K562 (cell line): ENCODE data around the gene NDUFV3. TPM values are rescaled to one million over a fixed set of nuclear protein-coding genes. Genes with fewer than 3 reads are reported as not detected.

ENCODE experiments used
- BCOR ChIP-seq: fragments of 450-650 bp; IDR thresholded peaks from 2 replicates; pipeline ENCODE4 v1.6.1; 2016
- BRD4 ChIP-seq: fragments of 200-600 bp; sonication (generic); IDR thresholded peaks from 2 replicates; pipeline ENCODE4 v1.6.1; 2017; ENCODE audit warnings: inconsistent platforms
- CBX1 ChIP-seq: sonication (generic); IDR thresholded peaks from 2 replicates; pipeline ENCODE4 v1.6.1; 2016; ENCODE audit warnings: antibody characterized with exemption, low read depth, mild to moderate bottlenecking
- FOXA1 ChIP-seq: fragments of 450-650 bp; IDR thresholded peaks from 2 replicates; pipeline ENCODE4 v1.6.1; 2016; ENCODE audit warnings: mild to moderate bottlenecking, borderline replicate concordance
- GTF2F1 ChIP-seq: IDR thresholded peaks from 2 replicates; pipeline ENCODE4 v1.6.1; 2011; ENCODE audit warnings: low read depth, low read length, improper control_type of control experiment
- HMGN3 ChIP-seq: IDR thresholded peaks from 2 replicates; pipeline ENCODE4 v1.6.1; 2011; ENCODE audit warnings: borderline replicate concordance, low read depth, mild to moderate bottlenecking, mixed read lengths, low read length; ENCODE audit not compliant: insufficient read length; ENCODE audit errors: extremely low read depth
- JUND ChIP-seq, 2 experiments: IDR thresholded peaks; 2 replicates in 1 of 2; 3 replicates in 1 of 2; pipeline ENCODE4 v1.6.1; 2011; ENCODE audit warnings: borderline replicate concordance in 2 of 2, low read depth in 2 of 2, low read length in 2 of 2, improper control_type of control experiment in 1 of 2, missing biosample characterization in 1 of 2, missing genetic modification characterization in 1 of 2, missing genetic modification reagents in 1 of 2
- KAT8 ChIP-seq: fragments of 450-650 bp; IDR thresholded peaks from 2 replicates; pipeline ENCODE4 v1.6.1; 2016; ENCODE audit warnings: low read depth, mild to moderate bottlenecking
- KHSRP ChIP-seq: fragments of 450-650 bp; IDR thresholded peaks from 2 replicates; pipeline ENCODE4 v1.6.1; 2017
- MYC ChIP-seq, 2 experiments: fragments of 250-450 bp in 1 of 2; sonication (Bioruptor Pico) in 1 of 2; IDR thresholded peaks; 2 replicates each; pipeline versions ENCODE4 v1.5.1 to v1.6.1; 2012 to 2021; ENCODE audit warnings: low read depth in 2 of 2, borderline replicate concordance in 1 of 2, improper control_type of control experiment in 1 of 2, low read length in 1 of 2, mild to moderate bottlenecking in 1 of 2, moderate library complexity in 1 of 2
- POLR3A ChIP-seq: IDR thresholded peaks from 2 replicates; pipeline ENCODE4 v1.6.1; 2011; ENCODE audit warnings: borderline replicate concordance, mild to moderate bottlenecking, moderate library complexity; ENCODE audit not compliant: insufficient read length, insufficient read depth; ENCODE audit errors: extremely low read depth
- RFX7 ChIP-seq: fragments of 250-450 bp; sonication (Bioruptor Pico); IDR thresholded peaks from 2 replicates; pipeline ENCODE4 v1.5.1; 2021; ENCODE audit warnings: mild to moderate bottlenecking
- SP1 ChIP-seq: sonication (generic); formaldehyde crosslinking; IDR thresholded peaks from 2 replicates; pipeline ENCODE4 v1.8.1; 2022; ENCODE audit warnings: mild to moderate bottlenecking, missing genetic modification reagents
- ZNF12 ChIP-seq: sonication (generic); formaldehyde crosslinking; IDR thresholded peaks from 2 replicates; pipeline ENCODE4 v1.4.0; 2020; ENCODE audit warnings: mild to moderate bottlenecking, missing genetic modification reagents
- polyA plus RNA-seq, 8 experiments: library from polyadenylated mRNA; depleted of rRNA in 4 of 8; stranded (reverse) in 5 of 8; unstranded in 3 of 8; fragments of >200 nt; fragmentation: Nextera tagmentation in 2 of 8; fragmentation: Illumina TruSeq in 1 of 8; extraction: Ambion mirVana in 2 of 8; extraction: Trizol in 1 of 8; gene quantifications; 2 replicates each; pipeline versions ENCODE4 v1.2.1 to v1.2.3, GENCODE V29; 2011 to 2014; ENCODE audit warnings: inconsistent platforms in 1 of 8, missing spikeins in 1 of 8
- total RNA-seq, 7 experiments: library from RNA; depleted of rRNA in 6 of 7; stranded (reverse); fragments of >200 nt in 6 of 7; fragmentation: Illumina TruSeq in 2 of 7; extraction: Trizol in 2 of 7; gene quantifications; 2 replicates each; pipeline versions ENCODE4 v1.2.1 to v1.2.3, GENCODE V29; 2011 to 2021; ENCODE audit warnings: low replicate concordance in 1 of 7
- TF ChIP-seq, protein P1 (sequence below): fragments of 250-450 bp; sonication (Bioruptor Pico); IDR thresholded peaks from 2 replicates; pipeline ENCODE4 v1.4.0; 2020; ENCODE audit warnings: mild to moderate bottlenecking, moderate library complexity
- TF ChIP-seq, protein P2 (sequence below): fragments of 450-650 bp; conservative IDR thresholded peaks from 2 replicates; pipeline ENCODE4 v1.6.1; 2016; ENCODE audit warnings: missing genetic modification characterization, low read depth, mild to moderate bottlenecking, missing compliant biosample characterization, moderate library complexity
- TF ChIP-seq, protein P3 (sequence below), 3 experiments: fragments of 200-800 bp in 1 of 3; sonication (Bioruptor generic) in 1 of 3; sonication (generic) in 1 of 3; formaldehyde crosslinking in 1 of 3; IDR thresholded peaks; 2 replicates each; pipeline versions ENCODE4 v1.6.1 to v1.8.0; 2016 to 2022; ENCODE audit warnings: mild to moderate bottlenecking in 2 of 3, missing compliant biosample characterization in 2 of 3, missing genetic modification characterization in 2 of 3, missing genetic modification reagents in 1 of 3
- TF ChIP-seq, protein P4 (sequence below): fragments of 450-650 bp; IDR thresholded peaks from 2 replicates; pipeline ENCODE4 v1.6.1; 2016; ENCODE audit warnings: mild to moderate bottlenecking

Gene NDUFV3
- total and polyA plus RNA-seq, 9 of the 15 experiments (the other 6 are each of a cell fraction or from before 2014, with no cell fraction given): 19.1 to 87.8 (median 74.3) TPM

DNA sequence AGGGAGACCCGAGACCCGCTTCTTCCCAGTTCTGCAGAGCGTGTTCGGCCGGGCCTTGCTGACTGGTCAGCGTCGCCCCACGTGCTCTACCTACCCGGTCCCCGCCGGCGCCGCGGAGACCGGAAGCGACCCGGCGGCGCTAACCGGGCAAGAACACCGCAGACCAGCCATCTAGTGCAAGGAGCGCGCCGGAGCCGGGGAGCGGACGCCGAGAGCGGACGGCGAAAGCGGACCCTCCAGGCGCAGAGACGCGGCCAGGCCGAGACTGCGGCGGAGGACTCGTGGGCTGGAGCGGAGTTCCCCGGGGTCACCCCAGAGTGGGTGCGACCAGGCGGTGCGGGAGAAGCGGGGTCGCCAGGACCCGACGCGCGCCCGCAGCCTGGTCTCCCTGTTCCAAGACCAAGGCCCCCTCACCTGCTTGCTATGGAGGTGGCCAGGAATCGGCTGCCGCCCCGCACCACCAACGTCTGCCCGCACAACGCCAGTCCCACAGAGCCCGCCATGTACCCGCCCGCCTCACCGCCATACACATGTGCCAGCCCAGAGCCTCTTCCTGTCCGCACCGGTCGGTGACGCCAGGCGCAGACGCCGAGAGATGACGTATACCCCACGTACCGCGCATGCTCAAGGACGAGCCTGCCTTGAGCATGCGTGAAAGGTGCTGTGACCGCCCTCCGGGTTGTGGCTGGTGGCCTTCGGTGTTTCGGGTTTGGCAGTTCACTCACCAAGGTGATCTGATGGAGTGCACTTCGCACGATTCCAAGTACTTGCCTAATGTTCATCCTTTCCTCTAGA, 13.9 kb upstream of the NDUFV3 start, which contains the start of gene WDR4 (continued):
- TF ChIP-seq, protein P1, sequence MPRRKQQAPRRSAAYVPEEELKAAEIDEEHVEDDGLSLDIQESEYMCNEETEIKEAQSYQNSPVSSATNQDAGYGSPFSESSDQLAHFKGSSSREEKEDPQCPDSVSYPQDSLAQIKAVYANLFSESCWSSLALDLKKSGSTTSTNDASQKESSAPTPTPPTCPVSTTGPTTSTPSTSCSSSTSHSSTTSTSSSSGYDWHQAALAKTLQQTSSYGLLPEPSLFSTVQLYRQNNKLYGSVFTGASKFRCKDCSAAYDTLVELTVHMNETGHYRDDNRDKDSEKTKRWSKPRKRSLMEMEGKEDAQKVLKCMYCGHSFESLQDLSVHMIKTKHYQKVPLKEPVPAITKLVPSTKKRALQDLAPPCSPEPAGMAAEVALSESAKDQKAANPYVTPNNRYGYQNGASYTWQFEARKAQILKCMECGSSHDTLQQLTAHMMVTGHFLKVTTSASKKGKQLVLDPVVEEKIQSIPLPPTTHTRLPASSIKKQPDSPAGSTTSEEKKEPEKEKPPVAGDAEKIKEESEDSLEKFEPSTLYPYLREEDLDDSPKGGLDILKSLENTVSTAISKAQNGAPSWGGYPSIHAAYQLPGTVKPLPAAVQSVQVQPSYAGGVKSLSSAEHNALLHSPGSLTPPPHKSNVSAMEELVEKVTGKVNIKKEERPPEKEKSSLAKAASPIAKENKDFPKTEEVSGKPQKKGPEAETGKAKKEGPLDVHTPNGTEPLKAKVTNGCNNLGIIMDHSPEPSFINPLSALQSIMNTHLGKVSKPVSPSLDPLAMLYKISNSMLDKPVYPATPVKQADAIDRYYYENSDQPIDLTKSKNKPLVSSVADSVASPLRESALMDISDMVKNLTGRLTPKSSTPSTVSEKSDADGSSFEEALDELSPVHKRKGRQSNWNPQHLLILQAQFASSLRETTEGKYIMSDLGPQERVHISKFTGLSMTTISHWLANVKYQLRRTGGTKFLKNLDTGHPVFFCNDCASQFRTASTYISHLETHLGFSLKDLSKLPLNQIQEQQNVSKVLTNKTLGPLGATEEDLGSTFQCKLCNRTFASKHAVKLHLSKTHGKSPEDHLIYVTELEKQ (CRISPR knock-in tag): no peak
- TF ChIP-seq GTF2F1 (peak; percentile 91), JUND (IDR thresholded peaks at IDR 0.05; ENCODE audit: borderline replicate concordance, low read depth, low read length) (peak; percentile 93), JUND (tag; IDR thresholded peaks at IDR 0.05; ENCODE audit: borderline replicate concordance, low read depth, low read length) (peak; percentile 81; the same call in 2 of the 3 replicates), SP1 (peak; percentile 62; the same call in 1 of the 2 replicates), BRD4 (peak; percentile 81), CBX1 (peak; percentile 38; the same call in 1 of the 2 replicates), KAT8 (no peak), POLR3A (no peak), ZNF12 (CRISPR knock-in tag) (peak; percentile 58; the same call in 1 of the 2 replicates), BCOR (no peak), MYC (IDR thresholded peaks at IDR 0.05; ENCODE audit: low read depth, low read length) (peak; percentile 99), MYC (CRISPR knock-in tag; IDR thresholded peaks at IDR 0.05; ENCODE audit: borderline replicate concordance, low read depth) (peak; percentile 99; the same call in 1 of the 2 replicates), RFX7 (no peak), KHSRP (peak; percentile 92), HMGN3 (peak; percentile 75), FOXA1 (no peak)
- TF ChIP-seq, protein P2, sequence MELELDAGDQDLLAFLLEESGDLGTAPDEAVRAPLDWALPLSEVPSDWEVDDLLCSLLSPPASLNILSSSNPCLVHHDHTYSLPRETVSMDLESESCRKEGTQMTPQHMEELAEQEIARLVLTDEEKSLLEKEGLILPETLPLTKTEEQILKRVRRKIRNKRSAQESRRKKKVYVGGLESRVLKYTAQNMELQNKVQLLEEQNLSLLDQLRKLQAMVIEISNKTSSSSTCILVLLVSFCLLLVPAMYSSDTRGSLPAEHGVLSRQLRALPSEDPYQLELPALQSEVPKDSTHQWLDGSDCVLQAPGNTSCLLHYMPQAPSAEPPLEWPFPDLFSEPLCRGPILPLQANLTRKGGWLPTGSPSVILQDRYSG: no peak
- TF ChIP-seq, protein P3, sequence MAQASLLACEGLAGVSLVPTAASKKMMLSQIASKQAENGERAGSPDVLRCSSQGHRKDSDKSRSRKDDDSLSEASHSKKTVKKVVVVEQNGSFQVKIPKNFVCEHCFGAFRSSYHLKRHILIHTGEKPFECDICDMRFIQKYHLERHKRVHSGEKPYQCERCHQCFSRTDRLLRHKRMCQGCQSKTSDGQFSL (CRISPR knock-in tag; IDR thresholded peaks at IDR 0.05): no peak; the same call in 1 of the 2 replicates
- TF ChIP-seq, protein P3 (tag; IDR thresholded peaks at IDR 0.05): no peak
- TF ChIP-seq, protein P4, sequence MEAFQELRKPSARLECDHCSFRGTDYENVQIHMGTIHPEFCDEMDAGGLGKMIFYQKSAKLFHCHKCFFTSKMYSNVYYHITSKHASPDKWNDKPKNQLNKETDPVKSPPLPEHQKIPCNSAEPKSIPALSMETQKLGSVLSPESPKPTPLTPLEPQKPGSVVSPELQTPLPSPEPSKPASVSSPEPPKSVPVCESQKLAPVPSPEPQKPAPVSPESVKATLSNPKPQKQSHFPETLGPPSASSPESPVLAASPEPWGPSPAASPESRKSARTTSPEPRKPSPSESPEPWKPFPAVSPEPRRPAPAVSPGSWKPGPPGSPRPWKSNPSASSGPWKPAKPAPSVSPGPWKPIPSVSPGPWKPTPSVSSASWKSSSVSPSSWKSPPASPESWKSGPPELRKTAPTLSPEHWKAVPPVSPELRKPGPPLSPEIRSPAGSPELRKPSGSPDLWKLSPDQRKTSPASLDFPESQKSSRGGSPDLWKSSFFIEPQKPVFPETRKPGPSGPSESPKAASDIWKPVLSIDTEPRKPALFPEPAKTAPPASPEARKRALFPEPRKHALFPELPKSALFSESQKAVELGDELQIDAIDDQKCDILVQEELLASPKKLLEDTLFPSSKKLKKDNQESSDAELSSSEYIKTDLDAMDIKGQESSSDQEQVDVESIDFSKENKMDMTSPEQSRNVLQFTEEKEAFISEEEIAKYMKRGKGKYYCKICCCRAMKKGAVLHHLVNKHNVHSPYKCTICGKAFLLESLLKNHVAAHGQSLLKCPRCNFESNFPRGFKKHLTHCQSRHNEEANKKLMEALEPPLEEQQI: no peak; the same call in 1 of the 2 replicates
